Heart left ventricle (tissue), 16 donors: ENCODE data around the gene TFF3. TPM values are rescaled to one million over a fixed set of nuclear protein-coding genes. Genes with fewer than 3 reads are reported as not detected.

Experiments used
- ATAC-seq, 4 donors: fragments of 200-7000 bp; cut with Tn5 transposase; one replicate each; pipeline ENCODE4 v1.9.1; 2020 to 2022; ENCODE audit warnings: moderate library complexity in 4 of 4, mild to moderate bottlenecking in 3 of 4, moderate number of reproducible peaks in 1 of 4
- DNase-seq, 5 donors: peaks; one replicate each; pipeline ENCODE4 v3.0.0-alpha.2; 2020
- H3K27ac ChIP-seq, 12 donors: fragments of 200-600 bp; sonication (generic) in 4 of 12; one replicate each; pipeline versions ENCODE4 v1.5.0 to v1.8.0; 2016 to 2022; ENCODE audit warnings: mild to moderate bottlenecking in 2 of 12
- H3K27me3 ChIP-seq, 9 donors: fragments of 200-600 bp; sonication (generic) in 2 of 9; one replicate each; pipeline versions ENCODE4 v1.5.1 to v1.8.0; 2016 to 2022; ENCODE audit warnings: mild to moderate bottlenecking in 3 of 9
- H3K36me3 ChIP-seq, 9 donors: fragments of 200-600 bp; sonication (generic) in 2 of 9; one replicate each; pipeline versions ENCODE4 v1.5.0 to v1.8.0; 2018 to 2022; ENCODE audit warnings: mild to moderate bottlenecking in 2 of 9
- H3K4me1 ChIP-seq, 12 donors: fragments of 200-600 bp; sonication (generic) in 4 of 12; one replicate each; pipeline versions ENCODE4 v1.5.0 to v1.8.0; 2016 to 2022; ENCODE audit warnings: mild to moderate bottlenecking in 3 of 12
- H3K4me3 ChIP-seq, 12 donors: fragments of 200-600 bp; sonication (generic) in 4 of 12; one replicate each; pipeline versions ENCODE4 v1.5.0 to v1.8.0; 2017 to 2022; ENCODE audit warnings: mild to moderate bottlenecking in 9 of 12, moderate library complexity in 4 of 12
- H3K9me3 ChIP-seq, 12 donors: fragments of 200-600 bp; sonication (generic) in 4 of 12; one replicate each; pipeline versions ENCODE4 v1.5.0 to v1.8.0; 2016 to 2022; ENCODE audit warnings: mild to moderate bottlenecking in 1 of 12
- CTCF ChIP-seq, 12 donors: fragments of 200-600 bp; sonication (generic) in 4 of 12; IDR thresholded peaks; one replicate each; pipeline versions ENCODE4 v1.5.0 to v1.8.0; 2018 to 2022; ENCODE audit warnings: antibody characterized with exemption in 12 of 12, mild to moderate bottlenecking in 5 of 12
- POLR2A ChIP-seq, 2 donors: fragments of 450-650 bp; IDR thresholded peaks; one replicate each; pipeline ENCODE4 v1.6.1; 2017; ENCODE audit warnings: antibody characterized with exemption in 2 of 2, mild to moderate bottlenecking in 2 of 2, moderate library complexity in 2 of 2
- WGBS, 4 donors: extraction: QIAGEN DNeasy Blood & Tissue Kit in 2 of 4; methylation state at CpG; one replicate each; pipeline versions ENCODE4 v1.1.5 to v1.1.7; 2013 to 2018; 5-methylcytosine and 5-hydroxymethylcytosine counted together
- intact Hi-C, 10 donors: fragments of 100-400 bp; cut with DNase I; formaldehyde crosslinking; loops; one replicate each; pipeline versions ENCODE4 v1.11.1 to v1.14.2; 2022
- polyA plus RNA-seq, 2 donors: library from polyadenylated mRNA; stranded (reverse); fragments of 200-250 nt; gene quantifications; one replicate each; pipeline ENCODE4 v1.2.3, GENCODE V29; 2013
- total RNA-seq, 9 donors: library from RNA; depleted of rRNA in 2 of 9; stranded (reverse); fragments of >200 nt in 2 of 9; fragmentation: NEBNext Ultra II Directional in 3 of 9; extraction: Animal tissue kit (Norgen Biotek cat#: 25700) in 3 of 9; gene quantifications; one replicate each; pipeline versions ENCODE4 v1.1.0 to v1.2.4, GENCODE V29; 2016 to 2023
- donor health status: ischemic (EF 13 %, LVEDD 7.1; RV severe dilation, severe dysfunction).
- donor health status: healthy with polysubstance abuse.
- donor health status: DM: no; HTN: yes; CAD: no.
- donor health status: DM: no; HTN: no; CAD: no.
- donor health status: ischemic (EF 25% LVEDD 6.9; RV normal size, moderate dysfunction).
- donor health status: ischemic (EF 25% LVEDD 5.7; RV mildly dilated, moderate dysfunction).
- donor health status: healthy.
- donor health status: DM: yes; HTN: yes; CAD: no.
- donor health status: ischemic (EF 35%, LVEDD 5.7; RV mildly dilated, moderate dysfunction).
- donor health status: nonischemic (EF 11% LVEDD 7.7; RV severe dilation, severe dysfunction).
- donor health status: DM: yes; HTN: yes; CAD: no.
- donor health status: PGD.
- donor health status: ischemic (EF 29% LVEDD 5.4; RV normal size, mild dysfunction).
- donor health status: nonischemic (EF 23%, LVEDD 6.1; RV moderate dilation, normal function).

The TFF3 gene
- total and polyA plus RNA-seq, 11 donors = 0.75 to 10.8 (median 3.0) TPM

GRCh38 chr21:42299324-42300044, 15.7 kb downstream of the TFF3 start:
- H3K4me3 ChIP-seq = no peak overlapping the region
- no peaks in the 10 kb centered on the region for H3K27me3 ChIP-seq
- ATAC-seq (peak in 3 of 4 donors; percentile 25 to 78 (median 41)), DNase-seq (peak in 4 of 5 donors; percentile 34 to 67 (median 49))
- H3K4me1 ChIP-seq = peaks cover 0 to 41% (median 19%) of the 10 kb centered on the region in 12 donors
- WGBS, 4 donors = 46 to 64% (median 59%) methylated on average over 17 to 20 of the region's 20 CpGs
- intact Hi-C loops = loop anchor here in 3 of 10 donors (5.0 to 10.0 kb wide), 4 partner anchors 37 to 137 kb away; no protein-coding TSS in a partner anchor
- no peaks in the 10 kb centered on the region for H3K9me3 ChIP-seq
- peaks cover 0 to 23% (median 9%) of the 10 kb centered on the region in 9 donors for H3K36me3 ChIP-seq
- peak overlapping the region in 11 of 12 donors; percentile 31 to 90 (median 62) for H3K27ac ChIP-seq
- TF ChIP-seq POLR2A (IDR thresholded peaks at IDR 0.05) = no peak
- TF ChIP-seq CTCF (IDR thresholded peaks at IDR 0.05) = no peak

DNA sequence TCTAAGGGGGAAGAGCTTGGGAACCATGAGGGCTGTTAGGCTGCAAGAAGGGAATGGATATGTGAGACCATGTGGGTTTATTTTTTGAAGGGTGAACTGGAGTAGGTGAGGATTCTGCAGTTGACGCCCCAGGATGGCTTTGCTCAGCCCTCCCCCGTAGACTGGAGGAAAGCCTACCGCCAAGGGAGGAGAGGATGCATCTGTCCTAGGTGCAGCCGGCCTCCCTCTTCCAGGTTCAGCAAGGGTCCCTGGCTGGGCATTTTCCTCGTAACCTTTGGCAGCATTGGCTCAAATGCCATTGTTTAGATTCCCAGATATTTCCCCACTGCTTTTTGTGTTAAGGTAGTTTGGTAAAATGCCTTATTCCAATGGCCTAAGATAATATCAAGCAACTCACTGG, 16.6 kb downstream of the TFF3 start:
- Histone ChIP-seq H3K27ac (peak overlapping the region in 6 of 12 donors; percentile 53 to 90 (median 75)), H3K27me3 (no peaks in the 10 kb centered on the region), H3K4me3 (no peak overlapping the region), H3K36me3 (peaks cover 0 to 24% (median 9%) of the 10 kb centered on the region in 9 donors), H3K9me3 (no peaks in the 10 kb centered on the region), H3K4me1 (peaks cover 0 to 41% (median 19%) of the 10 kb centered on the region in 12 donors)
- WGBS, 4 donors = 64 to 80% (median 70%) methylated on average over 5 of the region's 5 CpGs
- DNase-seq (no peak), ATAC-seq (no peak)
- intact Hi-C loops = loop anchor here in 1 of 10 donors (5.0 kb wide), 1 partner anchor 36 kb away; no protein-coding TSS in a partner anchor
- TF ChIP-seq CTCF (IDR thresholded peaks at IDR 0.05) (no peak), POLR2A (IDR thresholded peaks at IDR 0.05) (no peak)

DNA sequence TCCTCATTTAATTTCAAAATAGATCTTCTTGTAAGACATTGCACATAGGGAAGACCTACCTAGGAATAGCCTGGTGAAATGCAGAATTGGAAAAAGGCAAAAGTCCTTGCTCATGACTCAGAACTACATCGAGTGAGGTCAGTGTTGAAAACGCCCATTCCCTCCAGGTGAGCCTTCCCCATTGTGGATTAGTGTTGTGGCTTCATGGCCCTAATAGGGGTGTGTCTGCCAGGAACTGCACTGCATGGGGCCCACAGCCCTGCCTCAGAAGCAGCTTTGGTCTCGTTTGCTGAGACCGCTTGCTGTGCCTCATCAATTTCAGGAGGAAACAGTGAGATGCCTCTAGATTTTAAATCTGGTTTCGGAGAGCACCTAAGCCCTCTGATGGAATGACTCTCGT, 17.0 kb downstream of the TFF3 start:
- intact Hi-C loops = loop anchor here in 1 of 10 donors (5.0 kb wide), 1 partner anchor 36 kb away; no protein-coding TSS in a partner anchor
- no peaks in the 10 kb centered on the region for H3K9me3 ChIP-seq
- 76 to 81% (median 80%) methylated on average over 6 of the region's 6 CpGs for WGBS, 4 donors
- ATAC-seq (no peak), DNase-seq (no peak)
- peaks cover 0 to 24% (median 9%) of the 10 kb centered on the region in 9 donors for H3K36me3 ChIP-seq
- H3K27me3 ChIP-seq = no peaks in the 10 kb centered on the region
- peaks cover 0 to 41% (median 19%) of the 10 kb centered on the region in 12 donors for H3K4me1 ChIP-seq
- TF ChIP-seq CTCF (IDR thresholded peaks at IDR 0.05) = no peak
- no peak for TF ChIP-seq POLR2A (IDR thresholded peaks at IDR 0.05)
- no peak overlapping the region for H3K4me3 ChIP-seq
- peak overlapping the region in 4 of 12 donors; percentile 53 to 90 (median 81) for H3K27ac ChIP-seq

GRCh38 chr21:42297377-42297776, 17.8 kb downstream of the TFF3 start:
- intact Hi-C loops = loop anchor here in 1 of 10 donors (5.0 kb wide), 1 partner anchor 35 kb away; no protein-coding TSS in a partner anchor
- ATAC-seq (no peak), DNase-seq (no peak)
- Histone ChIP-seq H3K9me3 (no peaks in the 10 kb centered on the region), H3K27ac (no peak overlapping the region), H3K4me1 (peaks cover 0 to 35% (median 19%) of the 10 kb centered on the region in 12 donors), H3K4me3 (no peak overlapping the region), H3K36me3 (peaks cover 0 to 24% (median 9%) of the 10 kb centered on the region in 9 donors), H3K27me3 (no peaks in the 10 kb centered on the region)
- TF ChIP-seq POLR2A (IDR thresholded peaks at IDR 0.05) (no peak), CTCF (IDR thresholded peaks at IDR 0.05) (no peak)
- 86 to 93% (median 89%) methylated on average over 9 of the region's 9 CpGs for WGBS, 4 donors
